Psoas muscle (tissue), 8 donors: ENCODE measurements around the gene KRTAP5-5. TPM values are rescaled to one million over a fixed set of nuclear protein-coding genes. Genes with fewer than 3 reads are reported as not detected.

Source experiments
- ATAC-seq, 4 donors: fragments of 200-7000 bp; cut with Tn5 transposase; one replicate each; pipeline ENCODE4 v1.9.1; 2020; ENCODE audit warnings: moderate library complexity in 3 of 4, mild to moderate bottlenecking in 2 of 4
- DNase-seq, 2 donors: peaks; one replicate each; pipeline ENCODE4 v3.0.0-alpha.2; 2020
- H3K27ac ChIP-seq: fragments of 200-600 bp; one replicate; pipeline ENCODE4 v1.8.0; 2022
- H3K27me3 ChIP-seq, 3 donors: fragments of 200-600 bp in 1 of 3; one replicate each; pipeline versions ENCODE4 v1.6.1 to v1.8.0; 2013 to 2022; ENCODE audit warnings: low read length in 2 of 3, mild to moderate bottlenecking in 2 of 3, moderate library complexity in 1 of 3; ENCODE audit not compliant: insufficient read depth in 3 of 3
- H3K36me3 ChIP-seq, 2 donors: fragments of 200-600 bp in 1 of 2; one replicate each; pipeline versions ENCODE4 v1.6.1 to v1.8.0; 2013 to 2022; ENCODE audit warnings: low read depth in 1 of 2, mild to moderate bottlenecking in 1 of 2, moderate library complexity in 1 of 2; ENCODE audit not compliant: insufficient read depth in 1 of 2
- H3K4me1 ChIP-seq: fragments of 200-600 bp; one replicate; pipeline ENCODE4 v1.8.0; 2022
- H3K4me3 ChIP-seq: fragments of 200-600 bp; one replicate; pipeline ENCODE4 v1.8.0; 2022; ENCODE audit warnings: mild to moderate bottlenecking
- H3K9me3 ChIP-seq: fragments of 200-600 bp; one replicate; pipeline ENCODE4 v1.8.0; 2022
- CTCF ChIP-seq: fragments of 200-600 bp; IDR thresholded peaks from one replicate; pipeline ENCODE4 v1.8.0; 2022; ENCODE audit warnings: antibody characterized with exemption
- WGBS, 3 donors: extraction: QIAGEN DNeasy Blood & Tissue Kit; methylation state at CpG; one replicate each; pipeline versions ENCODE4 v1.1.6 to v1.1.7; 2013; 5-methylcytosine and 5-hydroxymethylcytosine counted together
- intact Hi-C, 2 donors: fragments of 100-400 bp; cut with DNase I; formaldehyde crosslinking; loops; one replicate each; pipeline versions ENCODE4 v1.11.0 to v1.14.2; 2022
- polyA plus RNA-seq, 3 donors: library from polyadenylated mRNA; stranded (reverse); fragments of 200-250 nt; gene quantifications; one replicate each; pipeline ENCODE4 v1.2.3, GENCODE V29; 2013
- total RNA-seq, 4 donors: library from RNA; stranded (reverse); fragmentation: NEBNext Ultra II Directional in 2 of 4; extraction: Animal tissue kit (Norgen Biotek cat#: 25700) in 2 of 4; gene quantifications; one replicate each; pipeline versions ENCODE4 v1.2.1 to v1.2.4, GENCODE V29; 2021 to 2023
- donor health status: healthy with polysubstance abuse.
- donor health status: DM: no; HTN: no; CAD: no; lungs with moderate emphysema.
- donor health status: Bipolar disorder and iron deficiency.
- donor health status: healthy.
- donor health status: DM: yes; HTN: yes; CAD: no.
- donor health status: DM: no; HTN: no; CAD: no.
- donor health status: DM: no; HTN: no; CAD: no.
- donor health status: DM: yes; HTN: yes; CAD: no.

The KRTAP5-5 gene
- total and polyA plus RNA-seq, 7 donors, result not detected

DNA sequence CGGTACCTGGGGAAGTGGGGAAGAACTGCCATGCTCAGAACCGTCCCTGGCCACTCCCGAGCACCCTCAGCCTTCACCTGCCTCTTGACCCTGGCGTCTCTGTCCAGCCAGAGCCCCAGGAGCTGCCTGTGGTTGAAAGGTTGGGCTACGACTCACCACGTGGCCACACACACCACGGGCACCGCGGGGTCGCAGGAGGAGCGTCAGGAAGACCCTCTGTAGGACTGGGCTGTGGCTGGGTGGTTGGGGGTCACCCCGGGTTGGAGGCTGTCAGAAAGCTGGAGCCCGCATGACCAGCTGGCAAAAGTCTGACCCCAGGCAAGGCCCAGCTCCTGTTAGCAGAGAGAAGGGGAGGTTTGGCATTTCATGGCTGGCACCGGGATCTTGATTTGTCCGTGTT lies 11.5 kb downstream of the KRTAP5-5 start:
- ATAC-seq (no peak), DNase-seq (peak in 1 of 2 donors; percentile 26)
- WGBS, 3 donors, result 84 to 89% (median 89%) methylated on average over 15 of the region's 15 CpGs
- intact Hi-C loops, result no loop called here
- no peaks in the 10 kb centered on the region for H3K36me3 ChIP-seq
- H3K27me3 ChIP-seq, result peaks cover 0 to 39% (median 0%) of the 10 kb centered on the region in 3 donors
- no peak for TF ChIP-seq CTCF
- no peaks in the 10 kb centered on the region for H3K9me3 ChIP-seq
- H3K4me3 ChIP-seq, result no peak overlapping the region
- H3K27ac ChIP-seq, result no peak overlapping the region
- no peaks in the 10 kb centered on the region for H3K4me1 ChIP-seq

DNA sequence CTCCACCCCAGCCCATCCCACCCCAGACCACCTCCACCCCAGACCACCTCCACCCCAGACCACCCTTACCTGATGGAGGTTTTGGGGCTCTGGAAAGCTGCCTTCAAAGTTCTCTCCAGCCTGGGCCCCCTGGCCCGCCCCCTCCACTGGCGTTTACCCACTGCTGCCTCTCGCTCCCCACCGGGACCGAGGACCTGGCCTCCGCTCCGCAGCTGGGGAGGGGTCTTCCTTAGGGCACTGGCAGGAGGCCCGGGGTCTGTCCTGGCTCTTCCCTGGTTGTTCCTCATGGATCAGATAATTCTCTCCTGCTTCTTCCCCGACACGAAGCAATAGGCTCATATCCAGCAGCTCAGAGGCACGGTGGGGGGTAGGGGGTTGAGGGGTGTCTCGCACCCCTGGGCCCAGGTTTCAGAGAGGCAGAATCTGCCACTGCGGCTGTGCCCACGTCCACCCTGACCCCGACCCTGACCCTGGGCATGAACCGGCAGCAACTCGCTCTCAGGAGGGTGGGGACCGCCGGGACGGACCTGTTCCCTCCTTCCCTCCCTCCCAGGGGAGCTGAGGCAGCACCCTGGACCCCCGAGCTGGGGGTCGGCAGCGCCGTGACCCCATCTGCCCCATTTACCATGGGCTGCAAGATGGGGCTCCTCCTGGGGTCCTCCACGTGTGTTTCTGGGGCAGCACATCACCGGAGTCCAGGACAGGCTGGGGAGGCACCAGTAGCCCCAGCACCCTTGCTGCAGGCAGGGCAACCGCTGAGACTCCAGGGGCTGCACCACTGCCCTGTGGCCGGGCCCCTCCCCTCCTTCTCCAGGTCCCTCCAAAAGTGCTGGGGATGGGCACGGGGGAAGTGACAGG lies 12.9 kb downstream of the KRTAP5-5 start:
- Histone ChIP-seq H3K36me3 (no peaks in the 10 kb centered on the region), H3K27ac (no peak overlapping the region), H3K4me3 (no peak overlapping the region), H3K9me3 (no peaks in the 10 kb centered on the region), H3K27me3 (peaks cover 0 to 35% (median 0%) of the 10 kb centered on the region in 3 donors), H3K4me1 (no peaks in the 10 kb centered on the region)
- ATAC-seq (no peak), DNase-seq (no peak)
- intact Hi-C loops, result no loop called here
- TF ChIP-seq CTCF, result no peak
- 80 to 85% (median 80%) methylated on average over 28 to 29 of the region's 29 CpGs for WGBS, 3 donors

- H3K4me3 ChIP-seq, result no peak overlapping the region
- H3K27me3 ChIP-seq, result peaks cover 0 to 35% (median 0%) of the 10 kb centered on the region in 3 donors
- DNase-seq (no peak), ATAC-seq (no peak)
- WGBS, 3 donors, result 95 to 97% (median 95%) methylated on average over 12 to 20 of the region's 20 CpGs
- TF ChIP-seq CTCF, result no peak
- intact Hi-C loops, result no loop called here
- no peaks in the 10 kb centered on the region for H3K9me3 ChIP-seq
- no peaks in the 10 kb centered on the region for H3K4me1 ChIP-seq
- H3K27ac ChIP-seq, result no peak overlapping the region
- H3K36me3 ChIP-seq, result no peaks in the 10 kb centered on the region
Measured at GRCh38 chr11:1643146-1643690, 13.6 kb downstream of the KRTAP5-5 start.

DNA sequence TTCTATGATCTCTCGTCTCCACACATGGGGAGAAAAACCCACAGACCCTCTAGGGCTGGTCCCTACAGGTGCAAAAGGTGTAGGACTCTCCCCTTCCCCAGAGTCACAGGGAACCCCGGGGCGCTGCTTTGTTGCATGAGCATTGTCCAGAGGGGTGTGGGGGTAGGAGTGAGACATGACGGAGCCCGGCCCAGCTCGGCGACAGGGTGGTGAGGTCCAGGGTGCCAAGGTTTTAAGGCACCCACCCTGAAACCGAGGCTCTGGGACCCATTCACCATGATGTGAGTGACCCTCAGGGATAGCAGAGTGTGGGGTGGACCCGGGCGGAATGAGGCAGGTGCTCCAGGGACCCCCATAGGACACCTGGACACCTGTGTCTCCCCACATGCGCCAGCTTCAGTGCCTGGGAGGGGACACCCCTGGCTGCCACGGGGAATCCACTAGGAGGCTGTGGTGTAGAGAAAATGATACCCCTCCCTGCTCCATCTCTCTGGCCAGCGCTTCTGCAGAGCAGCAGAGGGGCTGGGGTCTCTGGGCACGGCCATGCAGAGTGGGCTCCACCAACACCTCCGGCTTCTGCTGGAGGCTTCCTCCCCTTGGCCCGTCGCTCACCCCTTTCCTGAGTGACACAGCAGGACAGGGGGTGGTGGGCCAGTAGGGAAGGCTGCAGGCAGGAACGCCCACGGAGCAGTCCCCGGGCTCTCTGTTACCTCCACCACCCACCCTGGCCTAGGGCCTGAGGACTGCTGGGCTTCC lies 15.2 kb downstream of the KRTAP5-5 start:
- 82 to 84% (median 83%) methylated on average over 17 to 20 of the region's 20 CpGs for WGBS, 3 donors
- no peak for TF ChIP-seq CTCF
- Histone ChIP-seq H3K4me1 (no peaks in the 10 kb centered on the region), H3K27me3 (peaks cover 0 to 21% (median 0%) of the 10 kb centered on the region in 3 donors), H3K36me3 (no peaks in the 10 kb centered on the region), H3K9me3 (no peaks in the 10 kb centered on the region), H3K27ac (no peak overlapping the region), H3K4me3 (no peak overlapping the region)
- ATAC-seq (no peak), DNase-seq (no peak)
- intact Hi-C loops, result no loop called here
